ENCODE data around the gene MCTP1. TPM values are rescaled to one million over a fixed set of nuclear protein-coding genes. Genes with fewer than 3 reads are reported as not detected.

Gene MCTP1
- total and polyA plus RNA-seq, 2 of the 13 experiments (the other 11 are each of a cell fraction or from before 2014, with no cell fraction given), result 0.15 to 0.48 TPM

DNA sequence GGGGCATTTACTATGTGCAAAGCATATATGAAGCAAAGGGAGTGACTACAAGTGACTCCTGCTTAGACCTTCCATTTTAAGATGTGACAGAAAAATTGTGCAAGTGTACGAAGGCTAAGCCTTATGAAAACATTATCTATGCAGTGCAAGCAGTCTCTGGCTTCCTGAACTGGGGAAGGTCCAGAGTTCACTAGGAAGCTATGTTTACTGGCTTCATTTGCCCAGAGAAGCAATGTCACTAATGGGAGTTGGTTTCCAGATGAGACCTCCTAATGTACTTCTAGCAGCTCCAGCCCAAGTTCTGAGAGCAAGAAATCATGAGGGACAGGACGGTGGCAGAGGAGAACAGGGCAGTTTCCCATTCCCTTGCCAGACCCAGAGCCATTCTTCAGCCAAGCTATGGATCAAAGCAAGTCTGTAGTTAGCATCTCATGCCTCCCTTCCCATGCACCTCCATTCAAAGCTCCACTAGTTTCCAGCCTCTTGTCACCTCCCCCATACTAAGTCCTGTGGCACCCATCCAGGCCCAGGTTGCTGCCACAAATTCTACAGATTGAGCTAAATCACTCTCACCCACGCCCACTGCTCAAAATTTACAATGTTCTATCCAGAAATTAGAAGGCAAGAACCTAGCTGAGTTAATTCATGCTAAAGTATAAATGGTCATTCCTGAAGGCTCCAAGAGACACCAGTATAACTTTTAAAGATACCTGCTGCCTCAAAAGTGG, 21.8 kb downstream of the MCTP1 start (continued):
- TF ChIP-seq, protein P1, sequence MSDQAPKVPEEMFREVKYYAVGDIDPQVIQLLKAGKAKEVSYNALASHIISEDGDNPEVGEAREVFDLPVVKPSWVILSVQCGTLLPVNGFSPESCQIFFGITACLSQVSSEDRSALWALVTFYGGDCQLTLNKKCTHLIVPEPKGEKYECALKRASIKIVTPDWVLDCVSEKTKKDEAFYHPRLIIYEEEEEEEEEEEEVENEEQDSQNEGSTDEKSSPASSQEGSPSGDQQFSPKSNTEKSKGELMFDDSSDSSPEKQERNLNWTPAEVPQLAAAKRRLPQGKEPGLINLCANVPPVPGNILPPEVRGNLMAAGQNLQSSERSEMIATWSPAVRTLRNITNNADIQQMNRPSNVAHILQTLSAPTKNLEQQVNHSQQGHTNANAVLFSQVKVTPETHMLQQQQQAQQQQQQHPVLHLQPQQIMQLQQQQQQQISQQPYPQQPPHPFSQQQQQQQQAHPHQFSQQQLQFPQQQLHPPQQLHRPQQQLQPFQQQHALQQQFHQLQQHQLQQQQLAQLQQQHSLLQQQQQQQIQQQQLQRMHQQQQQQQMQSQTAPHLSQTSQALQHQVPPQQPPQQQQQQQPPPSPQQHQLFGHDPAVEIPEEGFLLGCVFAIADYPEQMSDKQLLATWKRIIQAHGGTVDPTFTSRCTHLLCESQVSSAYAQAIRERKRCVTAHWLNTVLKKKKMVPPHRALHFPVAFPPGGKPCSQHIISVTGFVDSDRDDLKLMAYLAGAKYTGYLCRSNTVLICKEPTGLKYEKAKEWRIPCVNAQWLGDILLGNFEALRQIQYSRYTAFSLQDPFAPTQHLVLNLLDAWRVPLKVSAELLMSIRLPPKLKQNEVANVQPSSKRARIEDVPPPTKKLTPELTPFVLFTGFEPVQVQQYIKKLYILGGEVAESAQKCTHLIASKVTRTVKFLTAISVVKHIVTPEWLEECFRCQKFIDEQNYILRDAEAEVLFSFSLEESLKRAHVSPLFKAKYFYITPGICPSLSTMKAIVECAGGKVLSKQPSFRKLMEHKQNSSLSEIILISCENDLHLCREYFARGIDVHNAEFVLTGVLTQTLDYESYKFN (CRISPR knock-in tag; conservative IDR thresholded peaks at IDR 0.05), result peak; percentile 92
- no peak for TF ChIP-seq RFX1 (IDR thresholded peaks at IDR 0.05)
- no peak for TF ChIP-seq ZNF720 (CRISPR knock-in tag; IDR thresholded peaks at IDR 0.05)
- TF ChIP-seq FOXA1 (IDR thresholded peaks at IDR 0.05), result no peak
- TF ChIP-seq FOXA1 (CRISPR knock-in tag; IDR thresholded peaks at IDR 0.05), result peak; percentile 85
- no peak for TF ChIP-seq ZSCAN29 (CRISPR knock-in tag; conservative IDR thresholded peaks at IDR 0.05)
- no peak for TF ChIP-seq HNRNPLL (IDR thresholded peaks at IDR 0.05; ENCODE audit: low read depth, low read length, poor library complexity, severe bottlenecking)
- TF ChIP-seq NCOA2 (CRISPR knock-in tag; IDR thresholded peaks at IDR 0.05), result peak; percentile 72
- peak; percentile 72; the same call in 1 of the 2 replicates for TF ChIP-seq HDAC2 (CRISPR knock-in tag; IDR thresholded peaks at IDR 0.05)
- peak; percentile 78; the same call in 1 of the 2 replicates for TF ChIP-seq HMG20A (CRISPR knock-in tag; IDR thresholded peaks at IDR 0.05; ENCODE audit: borderline replicate concordance)
- TF ChIP-seq XBP1 (CRISPR knock-in tag; IDR thresholded peaks at IDR 0.05), result no peak
- TF ChIP-seq, protein P2, sequence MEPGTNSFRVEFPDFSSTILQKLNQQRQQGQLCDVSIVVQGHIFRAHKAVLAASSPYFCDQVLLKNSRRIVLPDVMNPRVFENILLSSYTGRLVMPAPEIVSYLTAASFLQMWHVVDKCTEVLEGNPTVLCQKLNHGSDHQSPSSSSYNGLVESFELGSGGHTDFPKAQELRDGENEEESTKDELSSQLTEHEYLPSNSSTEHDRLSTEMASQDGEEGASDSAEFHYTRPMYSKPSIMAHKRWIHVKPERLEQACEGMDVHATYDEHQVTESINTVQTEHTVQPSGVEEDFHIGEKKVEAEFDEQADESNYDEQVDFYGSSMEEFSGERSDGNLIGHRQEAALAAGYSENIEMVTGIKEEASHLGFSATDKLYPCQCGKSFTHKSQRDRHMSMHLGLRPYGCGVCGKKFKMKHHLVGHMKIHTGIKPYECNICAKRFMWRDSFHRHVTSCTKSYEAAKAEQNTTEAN (CRISPR knock-in tag; conservative IDR thresholded peaks at IDR 0.05), result peak; percentile 86
- no peak for TF ChIP-seq ZNF670 (CRISPR knock-in tag; IDR thresholded peaks at IDR 0.05; ENCODE audit: borderline replicate concordance)
- TF ChIP-seq KDM3A (CRISPR knock-in tag; IDR thresholded peaks at IDR 0.05; ENCODE audit: low read depth), result no peak
- no peak for TF ChIP-seq ZSCAN12 (CRISPR knock-in tag; IDR thresholded peaks at IDR 0.05)
- TF ChIP-seq CENPT (CRISPR knock-in tag; IDR thresholded peaks at IDR 0.05; ENCODE audit: low read depth), result no peak
- TF ChIP-seq ZFP36L2 (CRISPR knock-in tag; IDR thresholded peaks at IDR 0.05), result no peak
- no peak for TF ChIP-seq ZNF234 (CRISPR knock-in tag; conservative IDR thresholded peaks at IDR 0.05)
- TF ChIP-seq, protein P3, sequence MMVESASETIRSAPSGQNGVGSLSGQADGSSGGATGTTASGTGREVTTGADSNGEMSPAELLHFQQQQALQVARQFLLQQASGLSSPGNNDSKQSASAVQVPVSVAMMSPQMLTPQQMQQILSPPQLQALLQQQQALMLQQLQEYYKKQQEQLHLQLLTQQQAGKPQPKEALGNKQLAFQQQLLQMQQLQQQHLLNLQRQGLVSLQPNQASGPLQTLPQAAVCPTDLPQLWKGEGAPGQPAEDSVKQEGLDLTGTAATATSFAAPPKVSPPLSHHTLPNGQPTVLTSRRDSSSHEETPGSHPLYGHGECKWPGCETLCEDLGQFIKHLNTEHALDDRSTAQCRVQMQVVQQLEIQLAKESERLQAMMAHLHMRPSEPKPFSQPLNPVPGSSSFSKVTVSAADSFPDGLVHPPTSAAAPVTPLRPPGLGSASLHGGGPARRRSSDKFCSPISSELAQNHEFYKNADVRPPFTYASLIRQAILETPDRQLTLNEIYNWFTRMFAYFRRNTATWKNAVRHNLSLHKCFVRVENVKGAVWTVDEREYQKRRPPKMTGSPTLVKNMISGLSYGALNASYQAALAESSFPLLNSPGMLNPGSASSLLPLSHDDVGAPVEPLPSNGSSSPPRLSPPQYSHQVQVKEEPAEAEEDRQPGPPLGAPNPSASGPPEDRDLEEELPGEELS (CRISPR knock-in tag; IDR thresholded peaks at IDR 0.05), result peak; percentile 75
- no peak for TF ChIP-seq SOX13 (IDR thresholded peaks at IDR 0.05)
- peak in 1 of 2 experiments; percentile 71; a peak in 2 of 4 replicates for TF ChIP-seq SOX13 (CRISPR knock-in tag; conservative IDR thresholded peaks at IDR 0.05 in 1 of 2, IDR thresholded peaks at IDR 0.05 in 1 of 2)
- TF ChIP-seq ZNF264 (CRISPR knock-in tag; IDR thresholded peaks at IDR 0.05), result peak; percentile 62
- TF ChIP-seq CBFB (CRISPR knock-in tag; IDR thresholded peaks at IDR 0.05), result no peak
- TF ChIP-seq ETV5 (CRISPR knock-in tag; IDR thresholded peaks at IDR 0.05; ENCODE audit: borderline replicate concordance), result peak; percentile 71; the same call in 1 of the 2 replicates
- no peak for TF ChIP-seq ZNF569 (CRISPR knock-in tag; IDR thresholded peaks at IDR 0.05; ENCODE audit: borderline replicate concordance)
- 0 out of 2 replicates have a peak, but pooled peaks have one; percentile 35 for TF ChIP-seq TBX2 (CRISPR knock-in tag; IDR thresholded peaks at IDR 0.05; ENCODE audit: borderline replicate concordance)
